Ascending aorta (tissue), 2 donors: ENCODE measurements around the gene PCGF1. TPM values are rescaled to one million over a fixed set of nuclear protein-coding genes. Genes with fewer than 3 reads are reported as not detected.
"Not testable (repeated sequence)": the region's sequence is repeated elsewhere in the genome, so short reads cannot be mapped to it uniquely, and the experiment has no call there.

Experiments used
- DNase-seq, 2 donors: peaks; one replicate each; pipeline ENCODE4 v3.0.0-alpha.2; 2019; ENCODE audit warnings: low spot score in 2 of 2
- H3K27ac ChIP-seq, 2 donors: fragments of 200-600 bp; sonication (generic); one replicate each; pipeline ENCODE4 v1.5.1; 2016 to 2017; ENCODE audit warnings: mild to moderate bottlenecking in 1 of 2
- H3K27me3 ChIP-seq: fragments of 200-600 bp; sonication (generic); one replicate; pipeline ENCODE4 v1.5.1; 2017
- H3K36me3 ChIP-seq, 2 donors: fragments of 200-600 bp; sonication (generic); one replicate each; pipeline ENCODE4 v1.5.1; 2016
- H3K4me1 ChIP-seq, 2 donors: fragments of 200-600 bp; sonication (generic); one replicate each; pipeline ENCODE4 v1.5.1; 2016 to 2017; ENCODE audit warnings: mild to moderate bottlenecking in 1 of 2
- H3K4me3 ChIP-seq, 2 donors: fragments of 200-600 bp; sonication (generic); one replicate each; pipeline ENCODE4 v1.5.1; 2016 to 2017; ENCODE audit warnings: mild to moderate bottlenecking in 1 of 2
- H3K9me3 ChIP-seq, 2 donors: fragments of 200-600 bp; sonication (generic); one replicate each; pipeline ENCODE4 v1.5.1; 2016
- intact Hi-C: fragments of 100-400 bp; cut with DNase I; formaldehyde crosslinking; loops from one replicate; pipeline ENCODE4 v1.15.1; 2023
- total RNA-seq: library from RNA; depleted of rRNA; stranded (reverse); fragments of >200 nt; gene quantifications from one replicate; pipeline ENCODE4 v1.1.0, GENCODE V29; 2016
- TF ChIP-seq, protein P1 (sequence below), 3 experiments: fragments of 200-600 bp in 2 of 3; fragments of 450-650 bp in 1 of 3; sonication (generic) in 2 of 3; IDR thresholded peaks; one replicate each; pipeline ENCODE4 v1.5.1; 2016 to 2019; ENCODE audit warnings: antibody characterized with exemption in 3 of 3, mild to moderate bottlenecking in 1 of 3, moderate library complexity in 1 of 3

The PCGF1 gene
- total RNA-seq, 1 donor from 2014 or later: not detected

DNA sequence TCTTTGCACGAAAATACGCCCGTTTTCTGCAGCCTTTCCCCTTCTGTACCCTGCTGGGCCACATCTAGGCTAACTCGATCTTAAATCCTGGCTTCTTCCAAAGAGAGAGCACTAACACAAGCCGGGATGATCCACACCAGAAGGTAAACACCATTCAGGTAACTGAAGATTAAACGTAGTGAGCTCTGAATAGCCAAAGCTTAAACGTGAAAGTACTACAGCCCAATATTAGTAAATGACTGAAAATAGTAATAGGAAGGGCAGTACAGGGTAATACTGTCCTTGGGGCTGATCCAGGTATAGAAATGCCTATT lies 34.6 kb downstream of the PCGF1 start:
- peaks cover 10 to 14% of the 10 kb centered on the region in 2 donors for H3K4me1 ChIP-seq
- H3K27ac ChIP-seq: peak overlapping the region; percentile 88 to 95
- H3K9me3 ChIP-seq: no peaks in the 10 kb centered on the region
- H3K27me3 ChIP-seq: no peaks in the 10 kb centered on the region
- TF ChIP-seq, protein P1, sequence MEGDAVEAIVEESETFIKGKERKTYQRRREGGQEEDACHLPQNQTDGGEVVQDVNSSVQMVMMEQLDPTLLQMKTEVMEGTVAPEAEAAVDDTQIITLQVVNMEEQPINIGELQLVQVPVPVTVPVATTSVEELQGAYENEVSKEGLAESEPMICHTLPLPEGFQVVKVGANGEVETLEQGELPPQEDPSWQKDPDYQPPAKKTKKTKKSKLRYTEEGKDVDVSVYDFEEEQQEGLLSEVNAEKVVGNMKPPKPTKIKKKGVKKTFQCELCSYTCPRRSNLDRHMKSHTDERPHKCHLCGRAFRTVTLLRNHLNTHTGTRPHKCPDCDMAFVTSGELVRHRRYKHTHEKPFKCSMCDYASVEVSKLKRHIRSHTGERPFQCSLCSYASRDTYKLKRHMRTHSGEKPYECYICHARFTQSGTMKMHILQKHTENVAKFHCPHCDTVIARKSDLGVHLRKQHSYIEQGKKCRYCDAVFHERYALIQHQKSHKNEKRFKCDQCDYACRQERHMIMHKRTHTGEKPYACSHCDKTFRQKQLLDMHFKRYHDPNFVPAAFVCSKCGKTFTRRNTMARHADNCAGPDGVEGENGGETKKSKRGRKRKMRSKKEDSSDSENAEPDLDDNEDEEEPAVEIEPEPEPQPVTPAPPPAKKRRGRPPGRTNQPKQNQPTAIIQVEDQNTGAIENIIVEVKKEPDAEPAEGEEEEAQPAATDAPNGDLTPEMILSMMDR (IDR thresholded peaks at IDR 0.05): no peak
- H3K36me3 ChIP-seq: peaks cover 22 to 32% of the 10 kb centered on the region in 2 donors
- peak overlapping the region; percentile 63 to 81 for H3K4me3 ChIP-seq
- intact Hi-C loops: loop anchor here (1.0 to 2.0 kb wide), 2 partner anchors 9 to 14 kb away; partner anchors contain the start of genes CCDC142 and WBP1
- no peak for DNase-seq

DNA sequence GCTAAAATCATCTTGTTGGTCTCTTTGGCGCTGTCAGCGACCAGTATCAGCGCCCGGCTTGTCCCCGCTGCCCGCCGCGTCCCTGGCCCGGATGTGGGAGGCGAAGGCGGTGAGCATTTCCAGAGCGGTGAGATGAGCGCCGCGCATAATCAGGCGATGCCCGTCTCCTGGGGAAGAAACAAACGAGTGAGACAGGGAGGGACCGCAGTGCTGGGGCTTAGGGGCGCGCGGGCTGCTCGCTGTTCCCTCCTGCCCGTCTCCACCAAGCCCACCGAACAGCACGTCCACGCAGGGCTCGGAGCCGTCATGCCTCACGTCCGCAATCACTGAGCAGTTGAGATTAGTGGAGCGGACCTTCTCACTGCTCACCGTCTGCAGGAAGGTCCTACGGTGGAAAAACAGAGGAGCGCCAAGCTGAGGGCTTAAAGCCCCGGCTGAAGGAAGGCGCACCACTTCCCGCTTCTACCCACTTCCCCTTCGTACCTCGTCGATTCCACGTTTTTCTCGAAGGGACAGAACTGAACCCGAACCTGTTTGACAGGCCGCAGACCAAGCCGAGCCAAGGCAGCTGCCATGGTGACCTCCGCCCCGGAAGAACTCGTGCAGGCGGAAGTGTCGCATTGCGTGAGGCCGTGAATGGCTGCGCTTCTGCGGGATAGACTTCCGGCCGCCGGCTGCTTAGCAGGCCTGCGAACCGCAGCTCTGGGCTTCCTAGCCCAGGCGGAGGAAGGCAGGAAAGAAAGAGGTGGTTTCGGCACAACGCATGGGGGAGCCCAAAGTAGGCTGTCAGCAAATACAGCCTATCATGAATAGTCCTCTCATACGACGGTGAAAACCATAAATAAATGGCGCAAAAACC lies 35.2 kb downstream of the PCGF1 start, which contains the start of gene MRPL53:
Gene MRPL53, minus strand, starts transcription at position 595 of the 859 bp plus-strand sequence. Its CDS starts 20 bp downstream, at position 575.
- Histone ChIP-seq H3K4me1 (peaks cover 10 to 14% of the 10 kb centered on the region in 2 donors), H3K4me3 (peak within 1 kb of the TSS; percentile 63 to 81), H3K27me3 (no peaks in the 10 kb centered on the region), H3K36me3 (peaks cover 17 to 28% of the 10 kb centered on the region in 2 donors), H3K9me3 (no peaks in the 10 kb centered on the region), H3K27ac (peak within 1 kb of the TSS; percentile 88 to 95)
- intact Hi-C loops: loop anchor here (1.0 to 2.0 kb wide), 2 partner anchors 10 to 14 kb away; partner anchors contain the start of genes CCDC142 and WBP1
- TF ChIP-seq, protein P1 (IDR thresholded peaks at IDR 0.05): no peak
- DNase-seq: peak; percentile 70 to 96

DNA sequence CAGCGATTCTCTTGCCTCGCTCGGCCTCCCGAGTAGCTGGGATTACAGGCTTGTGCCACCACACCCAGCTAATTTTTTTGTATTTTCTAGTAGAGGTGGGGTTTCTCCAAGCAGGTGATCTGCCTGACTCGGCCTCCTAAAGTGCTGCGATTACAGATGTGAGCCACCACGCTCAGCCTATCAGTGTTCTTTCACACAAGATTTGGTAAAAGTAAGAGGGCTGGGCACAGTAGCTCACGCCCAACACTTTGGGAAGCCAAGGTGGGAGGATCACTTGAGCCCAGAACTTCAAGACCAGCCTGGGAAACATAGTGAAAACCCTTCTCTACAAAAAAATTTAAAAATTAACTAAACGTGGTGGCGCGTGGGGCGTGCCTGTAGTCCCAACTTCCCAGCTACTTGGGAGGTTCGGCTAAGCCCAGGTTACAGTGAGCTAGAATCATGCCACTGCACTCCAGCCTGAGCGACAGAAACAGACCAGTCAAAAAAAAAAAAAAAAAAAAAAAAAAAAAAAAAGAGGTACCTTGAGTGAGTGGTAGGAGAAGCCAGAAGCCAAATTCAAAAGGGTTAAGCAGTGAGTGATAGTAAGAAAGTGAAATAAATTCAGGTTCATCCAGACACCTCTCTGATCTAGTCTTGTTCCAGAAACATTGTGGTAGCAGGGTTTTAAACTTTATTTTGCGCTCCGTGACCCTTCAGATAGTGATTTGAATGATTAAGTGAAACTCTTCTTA lies 36.0 kb downstream of the PCGF1 start:
- Histone ChIP-seq H3K27me3 (no peaks in the 10 kb centered on the region), H3K4me3 (peak overlapping the region; percentile 63 to 81), H3K36me3 (peaks cover 17 to 22% of the 10 kb centered on the region in 2 donors), H3K27ac (peak overlapping the region; percentile 88 to 95), H3K9me3 (no peaks in the 10 kb centered on the region), H3K4me1 (peaks cover 10 to 14% of the 10 kb centered on the region in 2 donors)
- TF ChIP-seq, protein P1 (IDR thresholded peaks at IDR 0.05): no peak
- intact Hi-C loops: loop anchor here (1.0 to 2.0 kb wide), 2 partner anchors 11 to 13 kb away; partner anchors contain the start of genes CCDC142 and WBP1
- no peak for DNase-seq

DNA sequence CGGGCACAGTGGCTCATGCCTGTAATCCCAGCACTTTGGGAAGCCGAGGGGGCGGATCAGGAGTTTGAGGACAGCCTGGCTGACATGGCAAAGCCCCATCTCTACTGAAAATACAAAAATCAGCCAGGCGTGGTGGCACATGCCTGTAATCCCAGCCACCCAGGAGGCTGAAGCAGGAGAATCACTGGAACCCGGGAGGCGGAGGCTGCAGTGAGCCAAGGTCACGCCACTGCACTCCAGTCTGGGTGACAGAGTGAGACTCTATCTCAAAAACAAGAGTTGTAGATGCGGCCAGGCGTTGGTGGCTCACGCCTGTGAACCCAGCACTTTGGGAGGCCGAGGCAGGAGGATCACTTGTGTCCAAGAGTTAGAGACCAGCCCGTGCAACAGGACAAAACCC lies 36.8 kb downstream of the PCGF1 start:
- H3K4me3 ChIP-seq, H3K27ac ChIP-seq, H3K9me3 ChIP-seq, intact Hi-C loops, H3K27me3 ChIP-seq, DNase-seq: not testable (repeated sequence)
- Histone ChIP-seq H3K36me3 (peaks cover 17% of the 10 kb centered on the region in 2 donors), H3K4me1 (peaks cover 10 to 18% of the 10 kb centered on the region in 2 donors)

DNA sequence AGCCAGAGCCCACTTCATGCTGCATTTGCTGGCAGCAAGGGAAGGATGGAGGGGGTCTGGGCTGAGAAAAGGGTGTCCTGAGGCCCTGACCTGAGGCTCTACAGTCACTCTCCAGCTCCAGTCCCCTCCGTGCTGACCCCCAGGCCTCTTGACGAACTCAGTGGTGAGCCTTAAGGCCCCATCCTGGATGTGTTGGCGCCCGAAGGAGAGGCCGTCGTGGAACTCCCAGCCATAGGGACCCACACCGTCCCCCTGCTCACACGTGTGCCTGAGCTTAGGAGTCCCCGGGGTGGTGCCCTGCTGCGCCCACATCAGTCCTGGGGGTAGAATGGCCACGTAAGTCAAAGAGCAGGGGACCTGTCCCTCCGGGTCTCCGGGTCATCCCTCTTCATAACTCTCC lies 43.1 kb downstream of the PCGF1 start:
- Histone ChIP-seq H3K27me3 (no peaks in the 10 kb centered on the region), H3K9me3 (no peaks in the 10 kb centered on the region), H3K36me3 (peaks cover 8 to 21% of the 10 kb centered on the region in 2 donors), H3K27ac (peak overlapping the region; percentile 81 to 85), H3K4me3 (peak overlapping the region; percentile 89 to 97), H3K4me1 (peaks cover 8 to 11% of the 10 kb centered on the region in 2 donors)
- TF ChIP-seq, protein P1 (IDR thresholded peaks at IDR 0.05): no peak
- no peak for DNase-seq
- intact Hi-C loops: no loop called here
